GDM1 (cell line): ENCODE results near the gene TMEM175.

Experiments
- DNase-seq: peaks from one replicate; lab custom pipeline; 2025; lab: John Stamatoyannopoulos, UW

The TMEM175 gene

DNA sequence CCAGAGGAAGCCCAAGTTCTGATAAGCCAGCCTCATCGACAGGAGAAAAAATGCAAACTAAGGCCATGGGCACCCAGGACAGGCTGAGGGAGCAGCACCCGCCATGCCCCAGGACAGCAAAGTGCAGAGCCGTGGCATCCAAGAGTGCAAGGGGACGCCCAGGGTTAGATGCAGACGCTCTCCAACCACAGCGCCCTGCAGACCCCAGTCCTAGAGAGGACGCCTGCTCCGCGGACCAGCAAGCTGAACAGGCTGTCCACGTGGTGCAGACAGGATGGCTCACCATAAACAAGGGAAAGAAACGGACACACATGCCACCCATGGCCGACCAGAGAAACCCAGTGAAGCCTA lies 32.7 kb upstream of the TMEM175 start:
- DNase-seq: no peak

DNA sequence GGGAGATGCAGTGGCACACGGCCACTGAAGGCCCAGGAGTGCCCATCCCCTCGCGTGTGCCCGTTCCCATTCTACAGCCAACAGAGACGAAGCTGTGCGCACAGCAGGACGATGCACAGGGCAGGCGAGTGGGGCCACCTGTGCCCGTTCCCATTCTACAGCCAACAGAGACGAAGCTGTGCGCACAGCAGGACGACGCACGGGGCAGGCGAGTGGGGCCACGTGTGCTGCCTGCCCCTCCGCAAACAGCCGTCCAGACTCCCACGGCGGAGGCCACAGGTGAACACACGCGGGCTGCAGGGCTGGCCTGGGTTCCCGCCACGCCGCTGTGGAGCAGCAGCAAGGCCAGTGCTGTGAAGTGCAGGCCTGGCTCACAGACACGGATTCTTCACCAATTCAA lies 32.2 kb upstream of the TMEM175 start:
- no peak for DNase-seq

DNA sequence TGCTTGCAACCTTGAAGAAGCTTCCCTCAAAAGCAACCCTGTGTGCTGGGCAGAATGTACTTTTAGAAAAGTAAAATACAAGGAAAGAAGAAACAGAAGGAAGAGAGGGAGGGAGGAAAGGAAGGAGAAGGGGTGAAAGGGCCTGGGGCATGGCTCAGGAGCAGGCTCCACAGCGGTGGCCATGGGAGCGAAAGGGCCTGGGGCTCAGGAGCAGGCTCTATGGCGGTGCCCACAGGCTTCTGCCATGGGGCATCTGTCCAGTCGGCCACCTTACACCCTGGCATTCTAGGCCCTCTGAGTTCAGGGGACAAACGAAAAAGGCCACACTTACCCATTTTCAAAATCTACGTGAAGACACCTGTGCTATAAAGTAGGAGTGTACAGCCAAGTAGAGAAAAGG lies 31.5 kb upstream of the TMEM175 start:
- DNase-seq: no peak

DNA sequence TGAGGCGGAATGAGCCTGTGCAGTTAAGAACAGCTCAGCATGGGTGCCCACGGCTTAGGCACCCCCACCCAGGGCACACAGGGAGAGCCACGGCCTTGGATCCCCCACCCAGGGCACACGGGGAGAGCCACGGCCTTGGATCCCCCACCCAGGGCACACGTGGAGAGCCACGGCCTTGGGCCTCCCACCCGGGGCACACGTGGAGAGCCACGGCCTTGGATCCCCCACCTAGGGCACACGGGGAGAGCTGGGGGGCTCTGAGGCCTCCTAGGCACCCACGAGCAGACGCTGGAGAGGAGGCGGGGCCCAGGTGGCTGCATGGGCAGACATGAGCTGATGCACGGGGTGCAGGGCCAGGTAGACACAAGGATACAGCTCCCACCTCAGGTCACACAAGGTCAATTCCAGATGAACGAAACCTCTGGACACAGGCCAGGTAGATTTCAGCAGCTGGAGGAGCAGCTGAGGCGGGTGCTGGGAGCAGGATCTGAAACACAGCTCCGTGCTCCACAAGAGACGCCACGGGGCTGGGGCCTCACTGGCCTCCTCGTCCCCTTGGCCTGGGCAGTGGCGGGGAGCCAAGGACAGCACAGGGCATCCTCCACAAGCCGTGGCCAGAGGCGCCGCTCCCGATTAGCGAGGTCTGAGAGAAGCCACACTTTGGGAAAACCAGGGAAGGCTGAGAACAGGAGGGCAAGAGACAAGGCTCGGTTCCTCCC lies 30.9 kb upstream of the TMEM175 start:
- DNase-seq: no peak

DNA sequence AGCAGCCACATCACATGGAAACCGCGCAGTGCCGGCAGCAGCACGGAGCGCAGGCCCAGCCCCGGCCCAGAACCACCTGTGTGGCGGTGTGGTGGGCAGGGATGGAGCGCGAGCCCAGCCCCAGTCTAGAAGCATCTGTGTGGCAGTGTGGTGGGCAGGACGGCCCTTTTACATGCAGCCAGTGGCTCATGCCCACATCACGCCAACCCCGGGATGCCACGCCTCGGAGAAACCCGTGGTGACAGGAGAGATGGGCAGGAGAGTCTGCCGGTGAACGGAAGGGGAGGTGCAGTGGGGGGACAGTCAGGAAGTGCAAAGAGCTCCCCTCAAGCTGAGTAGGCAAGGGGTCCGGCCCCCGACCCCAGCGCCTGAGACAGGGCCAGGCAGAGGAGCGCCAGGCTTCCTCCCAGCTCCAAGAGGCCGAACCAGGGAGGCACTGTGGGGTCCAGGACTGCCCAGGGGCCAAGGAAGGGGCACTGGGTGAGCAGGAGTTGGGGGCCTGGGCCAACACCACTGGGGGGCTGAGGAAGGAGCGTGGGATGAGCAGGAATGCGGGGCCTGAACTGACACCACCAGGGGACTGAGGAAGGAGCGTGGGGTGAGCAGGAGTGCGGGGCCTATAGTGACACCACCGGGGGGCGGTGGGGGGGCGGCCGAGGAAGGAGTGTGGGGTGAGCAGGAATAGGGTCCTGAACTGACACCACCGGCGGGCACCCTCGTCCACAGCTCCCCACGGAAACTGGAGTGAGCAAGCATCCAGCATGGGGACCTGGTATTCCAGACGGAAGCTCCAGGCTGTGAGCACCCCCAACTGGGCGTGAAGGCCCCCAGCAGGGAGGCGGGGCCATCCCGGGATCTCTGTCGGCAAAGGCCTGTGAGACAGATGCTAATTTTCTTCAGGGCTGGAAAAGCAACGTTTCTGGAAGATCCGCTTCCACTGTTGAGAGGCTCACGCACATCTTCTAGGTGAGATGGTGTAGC lies 28.9 kb upstream of the TMEM175 start:
- DNase-seq: no peak

DNA sequence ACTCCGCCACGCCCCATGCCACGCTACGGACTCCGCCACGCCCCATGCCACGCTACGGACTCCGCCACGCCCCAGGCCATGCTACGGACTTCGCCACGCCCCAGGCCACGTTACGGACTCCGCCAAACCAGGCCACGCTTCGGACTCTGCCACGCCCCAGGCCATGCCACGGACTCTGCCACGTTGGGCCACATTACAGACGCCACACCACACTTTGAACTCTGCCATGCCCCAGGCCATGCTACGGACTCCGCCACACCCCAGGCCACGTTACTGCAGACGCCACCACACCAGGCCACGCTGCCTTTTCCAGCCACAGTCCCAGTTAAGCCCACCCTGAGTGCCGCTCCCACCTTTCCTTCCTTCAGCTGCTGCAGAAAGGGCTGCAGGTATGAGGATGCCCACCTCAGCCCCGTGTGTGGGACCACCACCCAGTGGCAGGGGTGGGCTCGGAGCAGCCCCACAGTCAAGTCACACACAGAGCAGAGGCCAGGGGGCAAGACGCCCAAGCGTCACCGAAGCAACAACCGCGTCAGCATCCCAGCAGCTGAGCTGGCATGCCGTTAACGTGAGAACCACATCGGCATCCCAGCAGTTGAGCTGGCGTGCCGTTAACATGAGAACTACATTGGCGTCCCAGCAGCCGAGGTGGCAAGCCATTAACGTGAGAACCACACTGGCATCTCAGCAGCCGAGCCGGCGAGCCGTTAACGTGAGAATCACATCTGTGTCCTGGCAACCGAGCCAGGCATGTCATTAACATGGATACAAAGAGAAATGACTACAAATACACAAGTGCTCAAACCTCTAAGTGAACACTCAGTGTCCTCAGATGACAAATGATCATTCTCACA lies 26.5 kb upstream of the TMEM175 start:
- no peak for DNase-seq

DNA sequence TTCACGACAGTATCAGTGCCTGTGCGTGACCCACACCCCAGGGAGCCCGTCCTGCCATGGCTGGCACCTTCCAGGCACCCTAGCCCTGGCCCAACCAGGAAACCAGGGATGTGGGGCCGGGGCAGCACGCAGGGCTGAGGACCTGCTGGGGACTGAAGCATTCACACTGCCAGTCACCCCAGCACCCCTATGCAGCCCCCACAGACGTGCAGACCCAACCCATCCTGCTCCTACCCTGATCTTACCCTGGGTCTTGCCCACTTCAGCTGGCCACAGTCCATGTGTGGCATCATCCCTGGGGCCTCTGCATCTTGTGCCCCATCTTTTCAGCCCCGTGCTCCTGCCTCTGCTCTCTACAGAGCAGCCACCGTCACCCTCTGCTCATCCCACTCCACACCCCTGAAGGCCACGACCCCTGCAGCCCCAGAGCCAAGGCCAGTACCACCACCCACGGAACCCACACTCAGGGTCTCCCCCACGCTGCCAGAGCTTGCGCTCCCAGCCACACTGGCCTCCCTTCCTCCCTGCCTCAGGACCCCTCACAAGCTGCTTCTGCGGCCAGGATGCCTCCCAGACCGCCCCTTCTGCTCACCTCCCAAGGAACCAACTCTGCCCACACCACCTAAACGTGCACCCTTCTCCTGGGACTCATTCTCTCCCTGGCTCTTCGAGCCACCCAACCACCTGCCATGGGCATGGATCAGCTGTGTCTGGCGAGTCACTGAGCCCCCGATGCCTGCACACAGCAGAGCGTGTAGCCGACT lies 25.7 kb upstream of the TMEM175 start:
- no peak for DNase-seq

DNA sequence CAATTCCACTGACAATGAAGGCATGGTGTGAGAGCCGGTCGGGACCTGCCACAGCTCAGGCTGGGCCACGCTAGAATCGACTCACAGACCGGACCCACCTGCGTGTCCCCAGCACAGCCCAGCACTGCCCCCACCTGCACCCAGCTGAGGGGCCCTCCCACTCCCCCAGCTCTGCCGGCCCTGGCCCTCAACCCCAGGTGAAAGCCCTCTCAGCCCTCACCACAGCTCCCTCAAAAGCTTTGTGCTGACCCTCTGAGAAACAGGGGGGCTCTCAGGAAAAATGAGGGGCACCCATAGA lies 25.2 kb upstream of the TMEM175 start:
- DNase-seq: no peak

DNA sequence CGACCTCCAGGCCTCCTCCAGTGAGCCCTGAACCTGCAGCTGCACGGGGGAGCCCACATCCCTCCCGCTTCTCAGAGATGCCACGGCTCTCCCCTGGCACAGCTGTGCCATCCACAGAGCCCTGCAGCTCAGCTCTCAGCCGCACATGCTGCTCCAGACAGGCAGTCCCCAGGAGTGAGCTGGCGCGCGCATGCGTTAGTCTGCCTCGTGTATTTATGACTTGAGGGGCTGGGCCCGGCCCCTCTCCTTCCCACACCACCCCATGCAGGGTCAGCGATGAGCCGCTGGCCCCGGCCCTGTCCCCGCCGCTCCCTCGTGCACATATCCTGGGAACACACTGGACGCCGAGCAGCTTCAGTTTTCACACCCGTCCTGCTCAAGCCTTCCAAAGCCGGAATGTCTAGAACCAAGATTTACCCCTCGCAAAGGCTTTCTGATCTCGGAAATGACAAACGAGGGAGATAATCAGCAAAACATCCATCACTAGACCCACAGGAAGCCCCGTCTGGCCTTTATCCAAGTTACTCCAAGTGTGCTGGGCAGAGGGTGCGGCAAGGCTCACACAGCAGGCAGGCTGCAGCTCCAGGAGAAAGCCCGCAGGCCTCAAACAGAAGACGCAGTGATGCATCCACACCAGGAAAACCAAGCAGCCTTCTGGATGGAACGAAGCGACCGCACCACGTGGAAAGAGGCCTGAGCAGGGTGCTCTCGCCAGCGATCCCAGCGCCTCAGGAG lies 24.4 kb upstream of the TMEM175 start:
- no peak for DNase-seq

DNA sequence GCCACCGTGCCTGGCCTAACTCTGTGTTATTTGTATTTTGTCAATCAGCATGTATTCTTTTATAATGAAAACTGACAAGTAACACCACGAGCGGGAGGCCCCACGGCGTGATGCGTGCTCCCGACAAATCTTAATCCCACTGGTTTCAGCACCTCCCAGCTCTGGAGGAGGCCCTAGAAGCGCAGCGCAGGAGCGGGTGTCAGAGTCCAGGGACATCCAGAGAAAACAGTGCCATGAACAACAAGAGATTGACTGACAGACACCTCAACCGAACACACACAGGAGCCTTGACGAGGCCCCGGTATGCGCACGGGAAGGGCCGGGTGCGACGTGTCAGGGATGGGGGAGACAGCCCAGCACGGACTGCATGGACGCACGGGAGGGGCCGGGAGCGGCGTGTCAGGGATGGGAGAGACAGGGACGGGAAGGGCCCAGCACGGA lies 23.1 kb upstream of the TMEM175 start:
- DNase-seq: no peak

DNA sequence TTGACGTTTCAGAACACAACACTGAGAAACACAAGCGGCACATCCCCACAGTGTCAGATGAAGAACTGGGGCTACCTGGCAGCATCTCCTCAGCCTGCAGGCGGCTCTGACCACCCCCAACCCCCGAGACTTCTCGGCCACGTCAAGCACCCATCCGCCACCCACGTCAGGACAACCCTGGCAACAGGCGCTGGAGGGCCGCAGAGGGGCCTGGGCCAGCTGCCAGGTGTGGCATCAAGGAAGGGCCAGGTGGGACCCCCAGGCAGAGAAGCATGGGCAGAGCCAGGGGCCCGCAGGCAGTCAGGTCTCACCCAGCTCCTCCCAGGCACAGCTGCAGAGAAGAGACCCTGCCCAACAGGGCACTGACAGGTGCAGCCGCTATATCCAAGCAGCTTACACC lies 22.4 kb upstream of the TMEM175 start:
- DNase-seq: no peak

DNA sequence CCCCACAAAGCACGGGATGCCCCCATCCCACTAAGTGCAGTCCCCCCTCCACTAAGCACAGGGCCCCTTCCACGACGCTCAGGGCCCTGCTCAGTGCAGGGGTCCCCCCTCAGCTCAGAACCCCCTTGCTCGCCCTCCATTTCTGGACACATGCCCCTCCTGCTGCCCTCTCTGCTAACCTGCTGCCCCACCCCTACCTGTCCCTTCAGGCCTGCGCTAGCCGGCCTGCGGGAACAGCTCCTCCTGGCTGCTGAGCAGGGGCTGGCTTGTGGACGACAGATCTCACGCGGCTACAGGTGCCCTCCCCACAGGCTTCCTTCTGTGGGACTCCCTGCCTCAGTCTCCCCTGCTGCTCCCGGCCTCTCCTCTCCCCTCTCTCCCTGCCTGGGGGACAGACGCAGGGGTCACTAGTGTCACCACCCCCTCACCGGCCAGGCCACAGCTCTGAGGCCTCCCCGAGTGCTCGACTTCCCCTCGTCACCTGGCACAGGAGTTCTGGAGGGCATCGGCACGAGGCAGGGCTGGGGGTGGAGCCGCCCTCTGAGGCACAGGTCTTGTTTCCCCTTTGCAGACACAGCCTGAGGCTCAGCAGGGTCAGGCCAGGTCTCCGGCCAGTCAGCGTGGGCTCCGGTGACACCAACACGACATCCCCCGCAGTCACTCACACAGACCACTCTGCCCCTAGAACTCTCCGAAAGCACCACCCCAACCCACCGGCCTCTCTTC lies 21.7 kb upstream of the TMEM175 start:
- no peak for DNase-seq

DNA sequence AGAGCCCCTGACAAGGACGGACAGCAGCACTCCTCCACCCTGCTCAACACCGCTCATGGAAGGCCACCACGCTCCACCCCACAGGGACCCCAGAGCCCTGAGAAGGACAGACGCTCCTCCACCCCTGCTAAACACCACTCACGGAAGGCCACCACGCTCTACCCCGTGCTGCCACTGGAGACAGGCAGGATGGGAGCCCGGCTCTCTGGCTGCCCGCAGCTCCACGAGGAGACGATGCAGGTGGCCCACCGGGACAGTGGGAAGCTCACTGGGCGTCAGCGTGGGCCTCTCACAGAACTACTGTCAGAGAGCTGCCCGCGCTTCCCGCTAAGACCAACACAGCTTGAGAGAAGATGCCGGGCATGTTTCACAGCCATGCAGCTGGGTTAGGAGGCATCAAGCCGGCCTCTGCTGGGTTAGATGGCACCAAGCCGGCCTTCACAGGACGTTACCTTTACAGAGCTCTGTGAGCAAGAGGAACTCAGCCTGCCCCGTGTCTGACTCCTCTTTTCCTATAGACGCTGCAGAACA lies 21.0 kb upstream of the TMEM175 start:
- DNase-seq: no peak

DNA sequence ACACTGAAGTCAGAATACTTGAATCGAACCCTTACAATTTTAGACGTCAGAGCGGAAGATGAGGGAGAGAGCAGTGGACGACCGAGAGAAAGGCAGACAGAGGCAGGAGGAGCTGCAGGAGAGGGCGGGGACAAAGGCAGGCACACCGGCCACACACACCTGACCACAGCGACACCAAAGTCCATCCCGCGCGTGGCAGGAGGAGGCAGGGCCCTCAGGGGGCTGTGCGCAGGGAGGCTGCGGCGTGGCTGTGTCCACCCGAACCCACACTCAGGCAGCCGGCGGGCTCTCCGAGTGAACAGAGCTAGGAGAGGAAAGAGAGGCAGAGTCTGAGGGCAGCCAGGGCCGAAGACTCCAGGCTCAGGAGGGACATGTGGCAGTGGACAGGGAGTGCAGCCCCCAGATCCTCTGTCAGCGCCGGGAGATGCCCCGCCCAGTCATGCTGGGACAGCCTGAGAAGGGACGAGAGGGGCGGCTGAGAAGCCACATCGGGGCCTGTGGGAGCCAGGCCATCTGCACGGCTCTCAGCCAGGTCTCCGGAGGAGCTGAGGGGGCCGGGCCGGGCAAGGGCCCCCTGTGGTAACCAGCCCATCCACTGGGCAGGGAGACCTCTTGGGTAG lies 20.3 kb upstream of the TMEM175 start:
- DNase-seq: no peak

DNA sequence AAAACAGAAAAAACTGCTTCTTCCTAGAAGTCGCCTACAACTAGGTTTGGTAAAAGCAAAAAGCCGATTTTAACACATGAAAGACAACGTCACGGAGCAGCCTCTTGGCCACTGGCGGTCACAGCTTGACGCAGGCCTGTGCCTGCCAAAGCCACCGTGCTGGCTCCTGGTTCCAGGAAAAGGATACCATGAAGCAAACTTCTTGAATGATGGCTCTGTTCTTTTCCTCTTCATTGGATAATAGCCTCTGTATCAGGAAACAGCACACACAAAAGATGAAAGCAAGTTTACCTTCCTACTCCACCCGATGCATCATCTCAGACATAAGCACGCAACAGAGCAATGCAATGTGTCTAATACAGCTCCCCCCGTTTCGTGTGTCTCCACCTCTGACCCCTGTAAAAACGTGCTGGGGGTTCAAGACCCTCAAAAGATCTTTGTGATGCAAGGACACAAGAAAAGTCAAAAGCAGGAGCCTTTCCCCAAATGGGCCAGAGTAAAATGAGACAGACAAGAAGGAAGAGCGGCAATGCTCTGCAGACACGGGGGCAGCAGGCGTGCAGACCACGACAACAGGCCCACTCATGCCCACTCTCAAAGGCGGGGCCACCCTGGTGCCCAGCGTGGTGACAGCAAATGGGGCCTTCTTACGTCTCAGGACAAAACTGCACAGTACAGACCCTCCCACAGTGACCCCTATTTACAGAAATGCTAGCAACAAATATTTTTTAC lies 19.5 kb upstream of the TMEM175 start:
- no peak for DNase-seq

DNA sequence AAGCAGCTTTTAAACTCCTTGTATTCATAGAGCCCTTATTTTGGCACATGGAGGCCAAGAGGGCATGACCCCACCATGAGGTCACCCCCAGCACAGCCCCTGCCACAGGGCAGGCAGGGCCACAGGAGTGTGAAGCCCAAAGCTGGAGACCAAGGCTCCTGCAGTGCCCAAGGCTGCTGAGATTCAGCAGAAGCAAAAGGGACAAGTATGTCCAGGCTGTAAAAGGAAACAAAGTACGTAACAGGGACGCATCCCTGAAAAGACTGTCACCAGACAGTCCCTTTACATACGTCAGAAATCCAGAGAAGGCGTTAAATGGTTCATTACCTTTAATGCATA lies 19.0 kb upstream of the TMEM175 start:
- DNase-seq: no peak

DNA sequence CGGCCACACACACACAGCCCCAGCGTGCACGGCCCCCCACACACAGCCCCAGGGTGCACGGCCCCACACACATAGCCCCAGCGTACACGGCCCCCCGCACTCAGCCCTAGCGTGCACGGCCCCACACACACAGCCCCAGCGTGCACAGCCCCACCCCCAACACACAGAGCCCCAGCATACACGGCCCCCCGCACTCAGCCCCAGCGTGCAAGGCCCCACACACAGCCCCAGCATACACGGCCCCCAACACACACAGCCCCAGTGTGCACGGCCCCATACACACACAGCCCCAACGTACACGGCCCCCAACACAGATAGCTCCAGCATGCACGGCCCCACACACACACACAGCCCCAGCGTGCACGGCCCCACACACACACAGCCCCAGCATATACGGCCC lies 17.7 kb upstream of the TMEM175 start:
- DNase-seq: no peak

DNA sequence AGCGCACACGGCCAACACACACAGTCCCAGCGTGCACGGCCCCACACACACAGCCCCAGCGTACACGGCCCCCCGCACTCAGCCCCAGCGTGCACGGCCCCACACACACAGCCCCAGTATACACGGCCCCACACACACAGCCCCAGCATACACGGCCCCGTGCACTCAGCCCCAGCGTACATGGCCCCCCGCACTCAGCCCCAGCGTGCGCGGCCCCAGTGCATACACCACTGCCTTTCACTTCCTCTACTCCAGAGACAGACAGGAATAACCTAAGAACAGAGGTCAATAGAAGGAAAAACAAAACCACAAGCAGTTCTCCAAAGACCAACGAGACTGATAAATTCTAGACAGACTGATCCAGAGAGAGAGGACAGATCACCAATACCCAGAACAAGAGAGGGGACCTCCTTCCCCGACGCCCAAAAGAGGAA lies 17.2 kb upstream of the TMEM175 start:
- DNase-seq: peak; percentile 18

DNA sequence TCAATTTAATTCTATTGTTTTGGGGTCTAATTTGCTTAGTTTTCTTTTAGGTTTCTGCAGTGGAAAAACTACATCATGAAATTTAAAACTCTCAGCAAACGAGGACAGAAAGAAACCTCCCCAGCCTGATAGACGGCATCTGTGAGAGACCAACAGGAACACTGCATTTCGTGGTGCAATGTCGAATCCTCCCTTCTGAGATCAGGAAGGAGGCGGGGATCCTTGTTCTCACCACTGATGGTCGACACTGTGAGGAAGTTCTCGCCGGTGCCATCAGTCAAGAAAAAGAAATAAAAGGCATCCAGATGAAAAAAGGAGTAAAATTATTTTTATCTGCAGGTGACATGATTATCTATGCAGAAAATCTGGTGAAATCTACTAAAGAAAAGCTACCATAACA lies 16.7 kb upstream of the TMEM175 start:
- peak; percentile 39 for DNase-seq
